Astrocyte of the spinal cord (primary cell): ENCODE results near the gene MAGEA10.

Source experiments
- DNase-seq: peaks from one replicate; pipeline ENCODE4 v3.0.0; 2011; ENCODE audit warnings: low read depth, low spot score
- H3K4me3 ChIP-seq: 2 replicates; pipeline ENCODE4 v1.5.1; 2011; ENCODE audit warnings: low read depth, mild to moderate bottlenecking, low read length, moderate library complexity
- CTCF ChIP-seq: IDR thresholded peaks from 2 replicates; pipeline ENCODE4 v1.5.1; 2012; ENCODE audit warnings: low read depth, mild to moderate bottlenecking, low read length, inconsistent platforms
- in situ Hi-C: cut with HindIII; loops from 2 replicates; pipeline ENCODE4 v1.10.0; 2017; ENCODE audit warnings: low sequenced_read_pairs

Gene MAGEA10

GRCh38 chrX:152086141-152086540 lies 52.2 kb downstream of the MAGEA10 start:
- no peak for TF ChIP-seq CTCF
- in situ Hi-C loops: no loop called here
- DNase-seq: no peak
- H3K4me3 ChIP-seq: no peak overlapping the region
